Adrenal gland (tissue), 5 donors: ENCODE results near the gene SLC6A13.

Experiments
- CTCF ChIP-seq, 6 experiments: fragments of 450-650 bp in 4 of 6; fragments of 200-600 bp in 2 of 6; sonication (generic) in 1 of 6; IDR thresholded peaks; 1 replicate in 5 of 6; 2 replicates in 1 of 6; pipeline versions ENCODE4 v1.5.1 to v1.8.0; 2016 to 2021; ENCODE audit warnings: antibody characterized with exemption in 6 of 6, mild to moderate bottlenecking in 2 of 6, moderate library complexity in 1 of 6
- POLR2A ChIP-seq, 2 donors: fragments of 450-650 bp; IDR thresholded peaks; one replicate each; pipeline ENCODE4 v1.6.1; 2017; ENCODE audit warnings: antibody characterized with exemption in 2 of 2, mild to moderate bottlenecking in 2 of 2, moderate library complexity in 1 of 2
- donor health status: DM: no; HTN: no; CAD: no.

GRCh38 chr12:182381-182892, 80.2 kb downstream of the SLC6A13 start:
- TF ChIP-seq CTCF (IDR thresholded peaks at IDR 0.05) (no peak), POLR2A (IDR thresholded peaks at IDR 0.05) (no peak)
